Measurements from ENCODE around the gene EZR. TPM values are rescaled to one million over a fixed set of nuclear protein-coding genes. Genes with fewer than 3 reads are reported as not detected.

The EZR gene
- total and polyA plus RNA-seq, 2 of the 13 experiments (the other 11 are each of a cell fraction or from before 2014, with no cell fraction given), result 34.7 to 60.3 TPM

- TF ChIP-seq PREB (CRISPR knock-in tag; IDR thresholded peaks at IDR 0.05), result no peak
- TF ChIP-seq ZNF891 (CRISPR knock-in tag; IDR thresholded peaks at IDR 0.05), result peak; percentile 48; the same call in 1 of the 2 replicates
- no peak for TF ChIP-seq ZSCAN5A (CRISPR knock-in tag; IDR thresholded peaks at IDR 0.05; ENCODE audit: borderline replicate concordance)
- TF ChIP-seq E2F2 (CRISPR knock-in tag; IDR thresholded peaks at IDR 0.05; ENCODE audit: borderline replicate concordance), result peak; percentile 56; the same call in 1 of the 2 replicates
- TF ChIP-seq ZBTB37 (CRISPR knock-in tag; IDR thresholded peaks at IDR 0.05), result no peak
- no peak for TF ChIP-seq CREB1 (IDR thresholded peaks at IDR 0.05)
- no peak for TF ChIP-seq CREB1 (CRISPR knock-in tag; IDR thresholded peaks at IDR 0.05)
- peak; percentile 23; the same call in 1 of the 2 replicates for TF ChIP-seq MED1 (CRISPR knock-in tag; IDR thresholded peaks at IDR 0.05)
- peak; percentile 69; the same call in 1 of the 2 replicates for TF ChIP-seq ZNF451 (CRISPR knock-in tag; IDR thresholded peaks at IDR 0.05)
- no peak for TF ChIP-seq NR1H2 (CRISPR knock-in tag; IDR thresholded peaks at IDR 0.05; ENCODE audit: borderline replicate concordance, low read depth)
- peak; percentile 68; the same call in 1 of the 2 replicates for TF ChIP-seq ZNF280D (CRISPR knock-in tag; IDR thresholded peaks at IDR 0.05)
- no peak for TF ChIP-seq TAF15 (IDR thresholded peaks at IDR 0.05; ENCODE audit: low read depth, low read length, poor library complexity, severe bottlenecking)
- no peak for TF ChIP-seq MATR3 (CRISPR knock-in tag; IDR thresholded peaks at IDR 0.05)
- peak in 1 of 2 experiments; percentile 68; a peak in 2 of 4 replicates for TF ChIP-seq KLF16 (CRISPR knock-in tag; IDR thresholded peaks at IDR 0.05)
- no peak for TF ChIP-seq CSRNP1 (CRISPR knock-in tag; IDR thresholded peaks at IDR 0.05)
- TF ChIP-seq ZNF629 (CRISPR knock-in tag; conservative IDR thresholded peaks at IDR 0.05), result peak; percentile 36; the same call in 1 of the 2 replicates
- no peak for TF ChIP-seq MTF2 (CRISPR knock-in tag; IDR thresholded peaks at IDR 0.05; ENCODE audit: borderline replicate concordance)
- no peak for TF ChIP-seq ZSCAN30 (CRISPR knock-in tag; IDR thresholded peaks at IDR 0.05)
Observed at GRCh38 chr6:158817728-158818580, 1.2 kb downstream of the EZR start (continued).
